NT2/D1 (cell line): Measurements from ENCODE around the gene VWDE.

ENCODE experiments used
- DNase-seq: peaks from one replicate; pipeline ENCODE4 v3.0.0-alpha.2; 2011; ENCODE audit warnings: low read depth, low spot score
- H3K27me3 ChIP-seq: 2 replicates; pipeline ENCODE4 v1.6.0; 2011; ENCODE audit warnings: mild to moderate bottlenecking; ENCODE audit not compliant: insufficient read length, insufficient read depth
- H3K36me3 ChIP-seq: 2 replicates; pipeline ENCODE4 v1.6.1; 2011; ENCODE audit warnings: mild to moderate bottlenecking, low read length, mixed read lengths; ENCODE audit not compliant: insufficient read depth, insufficient read length
- H3K4me1 ChIP-seq: 2 replicates; pipeline ENCODE4 v1.5.1; 2011; ENCODE audit not compliant: insufficient read depth, insufficient read length
- H3K4me3 ChIP-seq: 2 replicates; pipeline ENCODE4 v1.5.1; 2011; ENCODE audit warnings: low read depth; ENCODE audit not compliant: insufficient read length
- H3K9ac ChIP-seq: 2 replicates; pipeline ENCODE4 v1.6.0; 2011; ENCODE audit warnings: low read depth; ENCODE audit not compliant: insufficient read length
- H3K9me3 ChIP-seq: 2 replicates; pipeline ENCODE4 v1.5.1; 2011; ENCODE audit warnings: mild to moderate bottlenecking, low read length; ENCODE audit not compliant: insufficient read depth
- SUZ12 ChIP-seq: IDR thresholded peaks from 2 replicates; pipeline ENCODE4 v1.6.1; 2011; ENCODE audit not compliant: insufficient read length, insufficient read depth; ENCODE audit errors: extremely low read depth
- YY1 ChIP-seq: IDR thresholded peaks from 2 replicates; pipeline ENCODE4 v1.6.1; 2011; ENCODE audit not compliant: insufficient read length, insufficient read depth
- ZNF274 ChIP-seq: IDR thresholded peaks from 2 replicates; pipeline ENCODE4 v1.6.1; 2011; ENCODE audit warnings: mild to moderate bottlenecking, low read depth, low read length

VWDE gene

DNA sequence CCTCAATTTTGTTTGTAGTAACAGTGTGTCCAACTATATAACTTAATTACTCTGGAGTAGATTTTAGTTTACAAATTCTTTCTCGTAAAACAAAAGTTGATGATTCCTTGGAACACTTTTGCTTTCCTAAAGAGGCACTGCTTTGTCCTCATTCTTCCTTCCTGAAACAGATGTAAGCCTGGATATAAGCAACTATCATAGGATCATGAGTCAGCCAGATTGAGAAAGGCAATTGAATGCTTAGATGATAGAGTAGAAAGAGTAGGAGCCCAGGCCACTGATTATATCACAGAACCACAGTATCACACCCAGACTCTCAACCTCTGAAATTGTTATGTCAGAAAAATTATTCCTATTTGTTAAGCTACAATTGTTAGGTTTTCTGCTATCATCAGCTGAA, 122.6 kb downstream of the VWDE start:
- no peaks in the 10 kb centered on the region for H3K4me1 ChIP-seq
- TF ChIP-seq YY1 = no peak
- no peak for TF ChIP-seq ZNF274
- TF ChIP-seq SUZ12 = no peak
- no peak for DNase-seq
- H3K9ac ChIP-seq = no peak overlapping the region
- H3K9me3 ChIP-seq = 0 out of 2 replicates have a peak, but pooled peaks cover 4% of the 10 kb centered on the region
- H3K4me3 ChIP-seq = no peak overlapping the region
- H3K36me3 ChIP-seq = no peaks in the 10 kb centered on the region
- no peaks in the 10 kb centered on the region for H3K27me3 ChIP-seq
